ENCODE measurements around the gene CPD.

DNA sequence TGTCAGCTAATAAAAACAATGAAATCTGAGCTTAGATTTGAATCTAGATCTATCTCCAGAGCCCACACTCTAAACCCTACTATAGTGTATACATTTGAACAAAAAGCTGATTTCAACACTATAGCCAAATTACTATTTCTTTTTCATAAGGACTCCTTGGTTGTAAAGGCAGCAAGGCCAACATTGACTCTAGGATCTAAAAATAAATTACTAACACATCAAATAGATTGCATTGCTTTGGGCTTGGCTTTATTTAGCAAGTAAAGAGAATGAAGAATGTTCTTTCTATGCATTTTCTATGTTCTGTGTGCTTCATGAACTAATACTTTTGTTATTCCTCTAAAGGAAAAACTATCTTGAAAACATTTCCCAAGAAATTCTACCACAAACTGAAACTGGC is 103.8 kb downstream of the CPD start:
- no peak for TF ChIP-seq ZNF830 (CRISPR knock-in tag; IDR thresholded peaks at IDR 0.05)
- no peak for TF ChIP-seq JUNB (CRISPR knock-in tag; conservative IDR thresholded peaks at IDR 0.05)
- TF ChIP-seq, protein P1, sequence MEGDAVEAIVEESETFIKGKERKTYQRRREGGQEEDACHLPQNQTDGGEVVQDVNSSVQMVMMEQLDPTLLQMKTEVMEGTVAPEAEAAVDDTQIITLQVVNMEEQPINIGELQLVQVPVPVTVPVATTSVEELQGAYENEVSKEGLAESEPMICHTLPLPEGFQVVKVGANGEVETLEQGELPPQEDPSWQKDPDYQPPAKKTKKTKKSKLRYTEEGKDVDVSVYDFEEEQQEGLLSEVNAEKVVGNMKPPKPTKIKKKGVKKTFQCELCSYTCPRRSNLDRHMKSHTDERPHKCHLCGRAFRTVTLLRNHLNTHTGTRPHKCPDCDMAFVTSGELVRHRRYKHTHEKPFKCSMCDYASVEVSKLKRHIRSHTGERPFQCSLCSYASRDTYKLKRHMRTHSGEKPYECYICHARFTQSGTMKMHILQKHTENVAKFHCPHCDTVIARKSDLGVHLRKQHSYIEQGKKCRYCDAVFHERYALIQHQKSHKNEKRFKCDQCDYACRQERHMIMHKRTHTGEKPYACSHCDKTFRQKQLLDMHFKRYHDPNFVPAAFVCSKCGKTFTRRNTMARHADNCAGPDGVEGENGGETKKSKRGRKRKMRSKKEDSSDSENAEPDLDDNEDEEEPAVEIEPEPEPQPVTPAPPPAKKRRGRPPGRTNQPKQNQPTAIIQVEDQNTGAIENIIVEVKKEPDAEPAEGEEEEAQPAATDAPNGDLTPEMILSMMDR (IDR thresholded peaks at IDR 0.05 in 2 of 3, conservative IDR thresholded peaks at IDR 0.05 in 1 of 3; ENCODE audit: insufficient read depth in 2 of 3, low read depth in 1 of 3, low read length in 3 of 3) = no peak
- TF ChIP-seq NFE2L1 (tag; IDR thresholded peaks at IDR 0.05; ENCODE audit: borderline replicate concordance, low read depth) = no peak
- no peak for TF ChIP-seq NCOA2 (IDR thresholded peaks at IDR 0.05; ENCODE audit: partially characterized antibody in 2 of 2)
- TF ChIP-seq IRF2 (CRISPR knock-in tag; IDR thresholded peaks at IDR 0.05) = no peak
- TF ChIP-seq SUPT5H (IDR thresholded peaks at IDR 0.05) = no peak
- TF ChIP-seq, protein P2, sequence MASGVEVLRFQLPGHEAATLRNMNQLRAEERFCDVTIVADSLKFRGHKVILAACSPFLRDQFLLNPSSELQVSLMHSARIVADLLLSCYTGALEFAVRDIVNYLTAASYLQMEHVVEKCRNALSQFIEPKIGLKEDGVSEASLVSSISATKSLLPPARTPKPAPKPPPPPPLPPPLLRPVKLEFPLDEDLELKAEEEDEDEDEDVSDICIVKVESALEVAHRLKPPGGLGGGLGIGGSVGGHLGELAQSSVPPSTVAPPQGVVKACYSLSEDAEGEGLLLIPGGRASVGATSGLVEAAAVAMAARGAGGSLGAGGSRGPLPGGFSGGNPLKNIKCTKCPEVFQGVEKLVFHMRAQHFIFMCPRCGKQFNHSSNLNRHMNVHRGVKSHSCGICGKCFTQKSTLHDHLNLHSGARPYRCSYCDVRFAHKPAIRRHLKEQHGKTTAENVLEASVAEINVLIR (CRISPR knock-in tag; IDR thresholded peaks at IDR 0.05) = no peak
- no peak for TF ChIP-seq RBM22 (IDR thresholded peaks at IDR 0.05; ENCODE audit: low read depth, low read length, poor library complexity, severe bottlenecking)
- TF ChIP-seq FOXK1 (CRISPR knock-in tag; IDR thresholded peaks at IDR 0.05; ENCODE audit: borderline replicate concordance) = no peak
